ENCODE data around the gene MLLT10. TPM values are rescaled to one million over a fixed set of nuclear protein-coding genes. Genes with fewer than 3 reads are reported as not detected.
A peak's percentile ranks its signal among the peaks of the same experiment; 100 is the strongest.

MLLT10 gene
- total RNA-seq, 1 donor from 2014 or later, result 42.7 TPM

- DNase-seq (ENCODE audit: low read depth), result no peak
These were observed 17.5 kb upstream of the MLLT10 start for GRCh38 chr10:21516242-21517131.

- DNase-seq (ENCODE audit: low read depth), result no peak
These were observed 16.6 kb upstream of the MLLT10 start for GRCh38 chr10:21517134-21518031.

- DNase-seq (ENCODE audit: low read depth), result no peak
These were observed 15.8 kb upstream of the MLLT10 start for GRCh38 chr10:21518149-21518640.

GRCh38 chr10:21518641-21519396, 15.2 kb upstream of the MLLT10 start:
- DNase-seq (ENCODE audit: low read depth), result no peak

GRCh38 chr10:21519397-21519933, 14.6 kb upstream of the MLLT10 start:
- DNase-seq (ENCODE audit: low read depth), result no peak

GRCh38 chr10:21519941-21520436, 14.0 kb upstream of the MLLT10 start:
- peak; percentile 65 for DNase-seq (ENCODE audit: low read depth)

- DNase-seq (ENCODE audit: low read depth), result no peak
These were observed 13.5 kb upstream of the MLLT10 start for GRCh38 chr10:21520509-21520908.

GRCh38 chr10:21520949-21521348, 13.1 kb upstream of the MLLT10 start:
- no peak for DNase-seq (ENCODE audit: low read depth)

- DNase-seq (ENCODE audit: low read depth), result no peak
These were observed 12.1 kb upstream of the MLLT10 start for GRCh38 chr10:21521751-21522533.

- no peak for DNase-seq (ENCODE audit: low read depth)
These were observed 11.2 kb upstream of the MLLT10 start for GRCh38 chr10:21522631-21523406.

- DNase-seq (ENCODE audit: low read depth), result no peak
These were observed 10.4 kb upstream of the MLLT10 start for GRCh38 chr10:21523557-21524008.

GRCh38 chr10:21524131-21524525, 9.9 kb upstream of the MLLT10 start:
- DNase-seq (ENCODE audit: low read depth), result no peak

- no peak for DNase-seq (ENCODE audit: low read depth)
These were observed 9.3 kb upstream of the MLLT10 start for GRCh38 chr10:21524526-21525366.

GRCh38 chr10:21525367-21526187, 8.5 kb upstream of the MLLT10 start, which contains the start of gene SKIDA1:
SKIDA1 (minus strand) TSS chr10:21525682; CDS start chr10:21517822, 7,860 bp downstream.
- DNase-seq (ENCODE audit: low read depth), result peak; percentile 89

GRCh38 chr10:21526188-21526859, 7.7 kb upstream of the MLLT10 start:
- DNase-seq (ENCODE audit: low read depth), result no peak

- DNase-seq (ENCODE audit: low read depth), result no peak
These were observed 7.0 kb upstream of the MLLT10 start for GRCh38 chr10:21526860-21527597.
